Naive thymus-derived CD4-positive, alpha-beta T cell (primary cell): ENCODE data around the gene API5. TPM values are rescaled to one million over a fixed set of nuclear protein-coding genes. Genes with fewer than 3 reads are reported as not detected.

ENCODE experiments used
- ATAC-seq: fragments of 150-1000 bp; cut with Tn5 transposase; 2 replicates; pipeline ENCODE4 v1.10.0; 2021; ENCODE audit warnings: mild to moderate bottlenecking, moderate library complexity
- CTCF ChIA-PET: fragments of 350-600 bp; sonication (Branson Sonifier 250); formaldehyde crosslinking; loops from one replicate; lab custom pipeline; 2021; ENCODE audit warnings: antibody characterized with exemption; lab: Charles Lee
- POLR2A ChIA-PET: fragments of 350-600 bp; sonication (Branson Sonifier 250); formaldehyde crosslinking; loops from one replicate; lab custom pipeline; 2021; ENCODE audit warnings: antibody characterized with exemption, inconsistent platforms; lab: Charles Lee
- DNase-seq, 9 donors: peaks; one replicate each; pipeline versions ENCODE4 v3.0.0 to v3.0.0-alpha.2; 2020 to 2022; ENCODE audit warnings: mixed read lengths in 1 of 9
- H3K27ac ChIP-seq: one replicate; pipeline ENCODE4 v1.7.0; 2013; ENCODE audit warnings: mild to moderate bottlenecking, low read depth, low read length, moderate library complexity
- H3K27me3 ChIP-seq, 2 donors: one replicate each; pipeline ENCODE4 v1.7.0; 2013; ENCODE audit warnings: low read length in 2 of 2, mild to moderate bottlenecking in 2 of 2, moderate library complexity in 2 of 2; ENCODE audit not compliant: control insufficient read depth in 2 of 2, insufficient read depth in 2 of 2
- H3K36me3 ChIP-seq, 3 experiments: 1 replicate in 2 of 3; 2 replicates in 1 of 3; pipeline ENCODE4 v1.7.0; 2013; ENCODE audit warnings: low read length in 3 of 3, mild to moderate bottlenecking in 3 of 3, moderate library complexity in 1 of 3; ENCODE audit not compliant: insufficient read depth in 3 of 3, control insufficient read depth in 2 of 3
- H3K4me1 ChIP-seq, 2 donors: one replicate each; pipeline ENCODE4 v1.7.0; 2013; ENCODE audit warnings: low read length in 2 of 2, mild to moderate bottlenecking in 2 of 2, moderate library complexity in 1 of 2; ENCODE audit not compliant: control insufficient read depth in 2 of 2, insufficient read depth in 2 of 2
- H3K4me3 ChIP-seq: 2 replicates; pipeline ENCODE4 v1.7.0; 2013; ENCODE audit warnings: mild to moderate bottlenecking, low read length
- H3K9me3 ChIP-seq, 3 experiments: 1 replicate in 2 of 3; 2 replicates in 1 of 3; pipeline ENCODE4 v1.7.0; 2013; ENCODE audit warnings: low read length in 3 of 3; ENCODE audit not compliant: control insufficient read depth in 2 of 3
- H3K27ac Mint-ChIP-seq, 9 donors: one replicate each; pipeline ENCODE4 v1.8.0; 2020 to 2022; ENCODE audit warnings: mixed read lengths in 9 of 9, mild to moderate bottlenecking in 8 of 9, moderate library complexity in 5 of 9, inconsistent platforms in 2 of 9
- H3K27me3 Mint-ChIP-seq, 5 donors: one replicate each; pipeline ENCODE4 v1.8.0; 2021 to 2022; ENCODE audit warnings: mixed read lengths in 5 of 5, mild to moderate bottlenecking in 1 of 5
- H3K36me3 Mint-ChIP-seq, 5 donors: one replicate each; pipeline ENCODE4 v1.8.0; 2020 to 2022; ENCODE audit warnings: mixed read lengths in 5 of 5, mild to moderate bottlenecking in 3 of 5, inconsistent platforms in 1 of 5
- H3K4me1 Mint-ChIP-seq, 7 donors: one replicate each; pipeline ENCODE4 v1.8.0; 2020 to 2022; ENCODE audit warnings: mixed read lengths in 7 of 7, mild to moderate bottlenecking in 3 of 7, inconsistent platforms in 1 of 7
- H3K4me3 Mint-ChIP-seq, 10 donors: one replicate each; pipeline ENCODE4 v1.8.0; 2020 to 2022; ENCODE audit warnings: mild to moderate bottlenecking in 10 of 10, mixed read lengths in 10 of 10, moderate library complexity in 6 of 10, inconsistent platforms in 2 of 10
- H3K9me3 Mint-ChIP-seq, 11 donors: one replicate each; pipeline ENCODE4 v1.8.0; 2020 to 2022; ENCODE audit warnings: mixed read lengths in 11 of 11, mild to moderate bottlenecking in 4 of 11, inconsistent platforms in 1 of 11, moderate library complexity in 1 of 11
- intact Hi-C, 2 donors: fragments of 100-400 bp; cut with micrococcal nuclease; formaldehyde crosslinking; loops; one replicate each; pipeline ENCODE4 v1.15.1; 2023
- polyA plus RNA-seq, 2 donors: library from polyadenylated mRNA; unstranded; fragments of 300-500 nt; fragmentation: Illumina TruSeq; gene quantifications; one replicate each; pipeline ENCODE4 v1.2.3, GENCODE V29; 2021
- total RNA-seq, 6 experiments: library from RNA in 5 of 6; stranded (reverse) in 5 of 6; gene quantifications; 1 replicate in 5 of 6; 2 replicates in 1 of 6; pipeline ENCODE4 v1.2.3 and lab custom pipeline; 2021 to 2026

API5 gene
- total RNA-seq (100 to 1,000 TPM in 1 of 5 experiments, 10 to 100 TPM in 4; 59.8 to 138 (median 91.2) TPM), polyA plus RNA-seq (100 to 1,000 TPM; 132 to 137 TPM), total RNA-seq (lab: John Stamatoyannopoulos, UW) (73.8 reads per million, percentile 79 among the genes with 10 or more reads in this experiment)

GRCh38 chr11:43311791-43312607, at the start of gene API5:
Gene API5, plus strand, starts transcription at chr11:43311996. Its CDS starts 132 bp downstream, at chr11:43312128.
- ATAC-seq (peak; percentile 99), DNase-seq (peak; percentile 79 to 94 (median 92))
- H3K4me1 ChIP-seq: peaks cover 20 to 25% of the 10 kb centered on the region in 2 donors
- peak within 1 kb of the TSS; percentile 89 for H3K27ac ChIP-seq
- Mint-ChIP-seq H3K9me3 (peaks cover 0 to 3% (median 0%) of the 10 kb centered on the region in 11 donors), H3K27ac (peak within 1 kb of the TSS; percentile 86 to 98 (median 96)), H3K36me3 (peaks cover 0 to 3% (median 0%) of the 10 kb centered on the region in 5 donors), H3K27me3 (peaks cover 0 to 2% (median 0%) of the 10 kb centered on the region in 5 donors), H3K4me3 (peak within 1 kb of the TSS; percentile 90 to 99 (median 98)), H3K4me1 (peaks cover 30 to 56% (median 51%) of the 10 kb centered on the region in 7 donors)
- peak within 1 kb of the TSS; percentile 60 for H3K4me3 ChIP-seq
- peaks cover 0 to 6% (median 0%) of the 10 kb centered on the region in 3 experiments for H3K36me3 ChIP-seq
- H3K9me3 ChIP-seq: no peaks in the 10 kb centered on the region
- H3K27me3 ChIP-seq: no peaks in the 10 kb centered on the region
- CTCF ChIA-PET: interaction anchor here (0.9 to 1.3 kb wide), 4 partner anchors 41 to 49 kb away, joined by 3 to 7 read pairs (median 5); partner anchors contain the start of gene TTC17
- intact Hi-C loops: loop anchor here (1.0 to 5.0 kb wide), 13 partner anchors 46 to 1255 kb away; partner anchors contain the start of genes TTC17 (in 2 of the 2), ACCS (in 1 of the 2), ALKBH3 (in 1 of the 2) and CD82 (in 1 of the 2)
- POLR2A ChIA-PET: interaction anchor here (0.9 to 2.7 kb wide), 3 partner anchors 46 to 782 kb away, joined by 3 to 43 read pairs (median 5); partner anchors contain the start of genes HSD17B12 and TTC17

- Mint-ChIP-seq H3K4me3 (no peak overlapping the region), H3K4me1 (peaks cover 0 to 10% (median 0%) of the 10 kb centered on the region in 7 donors), H3K9me3 (peaks cover 0 to 4% (median 0%) of the 10 kb centered on the region in 11 donors), H3K27me3 (peaks cover 3 to 31% (median 18%) of the 10 kb centered on the region in 5 donors), H3K36me3 (no peaks in the 10 kb centered on the region), H3K27ac (no peak overlapping the region)
- CTCF ChIA-PET: interaction anchor here (0.8 kb wide), 1 partner anchor 10 kb away, joined by 3 read pairs; no protein-coding TSS in a partner anchor
- Histone ChIP-seq H3K27me3 (no peaks in the 10 kb centered on the region), H3K4me3 (no peak overlapping the region), H3K36me3 (no peaks in the 10 kb centered on the region), H3K27ac (no peak overlapping the region), H3K9me3 (no peaks in the 10 kb centered on the region), H3K4me1 (no peaks in the 10 kb centered on the region)
- ATAC-seq: no peak
- intact Hi-C loops: no loop called here
- no peak for DNase-seq
- POLR2A ChIA-PET: no interaction called here
Measured at GRCh38 chr11:43267856-43268580, 43.8 kb upstream of the API5 start.

DNA sequence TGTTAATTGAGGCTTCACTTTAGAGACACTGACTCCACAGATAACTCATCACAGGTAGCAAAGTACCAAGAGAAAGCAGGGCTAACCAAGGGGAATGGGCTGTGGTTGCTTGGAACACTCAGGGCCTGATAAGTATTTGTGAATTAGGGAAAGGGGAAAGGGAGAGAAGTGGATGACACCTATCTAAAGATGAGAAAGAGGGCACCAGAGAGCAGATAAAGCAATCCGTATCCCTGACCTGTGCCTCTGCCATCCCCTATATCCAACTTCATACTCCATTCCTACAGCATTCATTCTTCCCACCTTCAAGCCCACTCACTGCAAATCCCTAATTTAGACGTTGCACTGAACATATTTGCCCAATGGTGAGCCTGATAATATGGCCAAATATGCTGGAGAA, 43.0 kb upstream of the API5 start:
- no peak for DNase-seq
- Mint-ChIP-seq H3K4me3 (no peak overlapping the region), H3K36me3 (peaks cover 0 to under 1% (median 0%) of the 10 kb centered on the region in 5 donors), H3K27me3 (peaks cover 3 to 30% (median 17%) of the 10 kb centered on the region in 5 donors), H3K27ac (no peak overlapping the region), H3K9me3 (peaks cover 0 to 5% (median 2%) of the 10 kb centered on the region in 11 donors), H3K4me1 (peaks cover 0 to 10% (median 0%) of the 10 kb centered on the region in 7 donors)
- Histone ChIP-seq H3K9me3 (no peaks in the 10 kb centered on the region), H3K27ac (no peak overlapping the region), H3K4me1 (no peaks in the 10 kb centered on the region), H3K36me3 (no peaks in the 10 kb centered on the region), H3K27me3 (no peaks in the 10 kb centered on the region), H3K4me3 (no peak overlapping the region)
- POLR2A ChIA-PET: no interaction called here
- intact Hi-C loops: no loop called here
- no peak for ATAC-seq
- CTCF ChIA-PET: interaction anchor here (0.8 kb wide), 1 partner anchor 15 kb away, joined by 5 read pairs; no protein-coding TSS in a partner anchor

DNA sequence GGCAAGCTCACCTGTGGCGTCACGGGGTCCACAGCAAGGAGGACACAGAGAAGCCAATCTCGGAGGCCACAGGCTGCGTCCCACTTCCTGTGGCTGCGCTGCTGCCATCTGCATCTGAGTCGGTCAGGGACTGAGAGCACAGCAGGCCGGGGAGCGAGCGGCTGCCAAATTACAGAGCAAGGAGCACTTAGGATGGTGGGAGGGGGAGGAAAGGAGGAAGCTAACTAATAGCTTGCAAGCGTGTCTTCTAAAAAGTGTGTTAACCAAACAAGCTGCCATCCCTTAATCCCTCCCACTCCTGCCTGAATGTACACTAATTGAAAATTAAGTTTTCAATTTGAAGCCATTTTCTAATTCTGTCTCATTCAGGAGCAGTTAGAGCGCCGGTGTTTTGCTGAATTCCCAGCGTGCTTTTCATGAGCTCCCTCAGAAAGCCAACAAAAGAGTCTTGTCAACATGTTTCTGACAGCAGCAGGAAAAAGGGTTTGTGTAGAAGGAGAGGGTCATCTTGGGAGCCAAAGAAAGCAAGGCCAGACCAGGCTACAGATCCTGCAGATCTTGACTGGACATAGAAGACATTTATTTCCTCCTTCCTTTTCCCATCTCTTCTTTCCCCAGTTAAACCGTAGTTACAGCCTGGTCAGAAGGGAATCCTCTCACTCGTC, 42.4 kb upstream of the API5 start:
- Histone ChIP-seq H3K4me1 (no peaks in the 10 kb centered on the region), H3K4me3 (no peak overlapping the region), H3K27ac (no peak overlapping the region), H3K9me3 (no peaks in the 10 kb centered on the region), H3K36me3 (no peaks in the 10 kb centered on the region), H3K27me3 (no peaks in the 10 kb centered on the region)
- DNase-seq (no peak), ATAC-seq (no peak)
- H3K4me3 Mint-ChIP-seq: no peak overlapping the region
- H3K36me3 Mint-ChIP-seq: peaks cover 0 to 4% (median 0%) of the 10 kb centered on the region in 5 donors
- H3K27ac Mint-ChIP-seq: no peak overlapping the region
- intact Hi-C loops: no loop called here
- peaks cover 3 to 28% (median 16%) of the 10 kb centered on the region in 5 donors for H3K27me3 Mint-ChIP-seq
- peaks cover 0 to 9% (median 5%) of the 10 kb centered on the region in 11 donors for H3K9me3 Mint-ChIP-seq
- CTCF ChIA-PET: interaction anchor here (0.8 kb wide), 1 partner anchor 15 kb away, joined by 5 read pairs; no protein-coding TSS in a partner anchor
- peaks cover 0 to 10% (median 0%) of the 10 kb centered on the region in 7 donors for H3K4me1 Mint-ChIP-seq
- POLR2A ChIA-PET: no interaction called here

DNA sequence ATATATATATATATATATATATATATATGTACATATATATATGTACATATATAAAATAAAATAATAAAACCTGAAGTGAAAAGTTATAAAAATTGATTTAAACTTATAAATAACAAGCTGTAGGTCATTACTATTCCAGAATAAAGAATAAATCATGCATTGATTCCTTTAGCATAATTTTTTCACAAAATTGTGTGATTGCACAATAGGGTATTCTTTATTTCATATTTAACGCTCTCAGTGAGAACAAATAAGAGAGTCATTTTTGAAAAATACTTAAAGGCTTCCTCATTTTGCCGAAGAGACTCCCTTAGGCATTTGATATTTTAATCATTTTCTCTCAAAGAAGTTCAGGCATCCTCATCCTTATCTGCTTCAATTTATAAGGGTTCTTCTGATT, 41.3 kb upstream of the API5 start:
- H3K4me1 ChIP-seq: no peaks in the 10 kb centered on the region
- Mint-ChIP-seq H3K9me3 (peaks cover 0 to 8% (median 5%) of the 10 kb centered on the region in 11 donors), H3K36me3 (peaks cover 0 to 4% (median 0%) of the 10 kb centered on the region in 5 donors), H3K27me3 (peaks cover 0 to 28% (median 16%) of the 10 kb centered on the region in 5 donors), H3K27ac (no peak overlapping the region), H3K4me3 (no peak overlapping the region), H3K4me1 (peaks cover 0 to 10% (median 0%) of the 10 kb centered on the region in 7 donors)
- ChIA-PET CTCF (no interaction called here), POLR2A (no interaction called here)
- no peaks in the 10 kb centered on the region for H3K9me3 ChIP-seq
- no peak overlapping the region for H3K4me3 ChIP-seq
- intact Hi-C loops: no loop called here
- ATAC-seq: no peak
- no peak for DNase-seq
- no peak overlapping the region for H3K27ac ChIP-seq
- H3K36me3 ChIP-seq: no peaks in the 10 kb centered on the region
- H3K27me3 ChIP-seq: no peaks in the 10 kb centered on the region
